CD4-positive, alpha-beta T cell (primary cell): ENCODE measurements around the gene LAMA3. TPM values are rescaled to one million over a fixed set of nuclear protein-coding genes. Genes with fewer than 3 reads are reported as not detected.

Experiments
- ATAC-seq: fragments of 200-7000 bp; cut with Tn5 transposase; one replicate; pipeline ENCODE4 v1.10.0; 2022; ENCODE audit warnings: mild to moderate bottlenecking; ENCODE audit not compliant: poor library complexity
- CTCF ChIA-PET: fragments of 350-600 bp; sonication (Branson Sonifier 250); formaldehyde crosslinking; loops from one replicate; lab custom pipeline; 2021; ENCODE audit warnings: antibody characterized with exemption, inconsistent platforms; lab: Charles Lee
- POLR2A ChIA-PET: fragments of 350-600 bp; sonication (Branson Sonifier 250); formaldehyde crosslinking; loops from one replicate; lab custom pipeline; 2021; ENCODE audit warnings: antibody characterized with exemption, inconsistent platforms; lab: Charles Lee
- DNase-seq, 14 experiments: peaks; one replicate each; pipeline ENCODE4 v3.0.0-alpha.2; 2013 to 2020; ENCODE audit warnings: mixed read lengths in 2 of 14
- H3K27ac ChIP-seq, 2 donors: one replicate each; pipeline versions ENCODE4 v1.5.1 to v1.7.0; 2013; ENCODE audit warnings: low read length in 2 of 2, low read depth in 1 of 2, mild to moderate bottlenecking in 1 of 2
- H3K27me3 ChIP-seq, 2 experiments: 1 replicate in 1 of 2; 2 replicates in 1 of 2; pipeline versions ENCODE4 v1.6.1 to v1.7.0; 2013; ENCODE audit warnings: low read length in 2 of 2, control low read depth in 1 of 2, mild to moderate bottlenecking in 1 of 2, moderate library complexity in 1 of 2; ENCODE audit not compliant: insufficient read depth in 2 of 2, control insufficient read depth in 1 of 2
- H3K36me3 ChIP-seq: one replicate; pipeline ENCODE4 v1.6.1; 2013; ENCODE audit warnings: low read length, control low read depth; ENCODE audit not compliant: insufficient read depth
- H3K4me1 ChIP-seq: one replicate; pipeline ENCODE4 v1.6.1; 2013; ENCODE audit warnings: low read length, control low read depth; ENCODE audit not compliant: insufficient read depth
- H3K4me3 ChIP-seq: one replicate; pipeline ENCODE4 v1.5.1; 2013; ENCODE audit warnings: mild to moderate bottlenecking, low read length, moderate library complexity
- H3K9me3 ChIP-seq, 2 experiments: 1 replicate in 1 of 2; 2 replicates in 1 of 2; pipeline versions ENCODE4 v1.6.1 to v1.7.0; 2013; ENCODE audit warnings: low read length in 2 of 2, mild to moderate bottlenecking in 2 of 2, control low read depth in 1 of 2, moderate library complexity in 1 of 2; ENCODE audit not compliant: control insufficient read depth in 1 of 2, insufficient read depth in 1 of 2
- H3K27ac Mint-ChIP-seq: one replicate; pipeline ENCODE4 v1.8.0; 2020; ENCODE audit warnings: mixed read lengths
- H3K27me3 Mint-ChIP-seq: one replicate; pipeline ENCODE4 v1.8.0; 2021; ENCODE audit warnings: mixed read lengths
- H3K36me3 Mint-ChIP-seq: one replicate; pipeline ENCODE4 v1.8.0; 2021; ENCODE audit warnings: low read depth, mixed read lengths
- H3K4me1 Mint-ChIP-seq: one replicate; pipeline ENCODE4 v1.8.0; 2021; ENCODE audit warnings: low read depth, mixed read lengths
- H3K4me3 Mint-ChIP-seq: one replicate; pipeline ENCODE4 v1.8.0; 2020; ENCODE audit warnings: mild to moderate bottlenecking, mixed read lengths
- H3K9me3 Mint-ChIP-seq: one replicate; pipeline ENCODE4 v1.8.0; 2020; ENCODE audit warnings: mixed read lengths
- intact Hi-C, 2 experiments: fragments of 100-400 bp; cut with DNase I in 1 of 2; cut with micrococcal nuclease in 1 of 2; formaldehyde crosslinking; loops; one replicate each; pipeline versions ENCODE4 v1.15.1 to v1.9.0; 2023 to 2025; cut with DNase I, micrococcal nuclease
- total RNA-seq, 174 experiments: library from RNA in 2 of 174; stranded (reverse) in 2 of 174; gene quantifications; one replicate each; pipeline ENCODE4 v1.2.3 and lab custom pipeline; 2021 to 2026
- TF ChIP-seq, protein P1 (sequence below): fragments of 200-600 bp; IDR thresholded peaks from one replicate; pipeline ENCODE4 v1.8.0; 2022; ENCODE audit warnings: antibody characterized with exemption, mild to moderate bottlenecking

LAMA3 gene
- total RNA-seq, 2 experiments from 2014 or later = 0.19 TPM; not detected in 1

- POLR2A ChIA-PET = no interaction called here
- Histone ChIP-seq H3K4me1 (no peaks in the 10 kb centered on the region), H3K36me3 (no peaks in the 10 kb centered on the region), H3K4me3 (no peak overlapping the region), H3K9me3 (no peaks in the 10 kb centered on the region), H3K27ac (no peak overlapping the region), H3K27me3 (no peaks in the 10 kb centered on the region)
- TF ChIP-seq, protein P1, sequence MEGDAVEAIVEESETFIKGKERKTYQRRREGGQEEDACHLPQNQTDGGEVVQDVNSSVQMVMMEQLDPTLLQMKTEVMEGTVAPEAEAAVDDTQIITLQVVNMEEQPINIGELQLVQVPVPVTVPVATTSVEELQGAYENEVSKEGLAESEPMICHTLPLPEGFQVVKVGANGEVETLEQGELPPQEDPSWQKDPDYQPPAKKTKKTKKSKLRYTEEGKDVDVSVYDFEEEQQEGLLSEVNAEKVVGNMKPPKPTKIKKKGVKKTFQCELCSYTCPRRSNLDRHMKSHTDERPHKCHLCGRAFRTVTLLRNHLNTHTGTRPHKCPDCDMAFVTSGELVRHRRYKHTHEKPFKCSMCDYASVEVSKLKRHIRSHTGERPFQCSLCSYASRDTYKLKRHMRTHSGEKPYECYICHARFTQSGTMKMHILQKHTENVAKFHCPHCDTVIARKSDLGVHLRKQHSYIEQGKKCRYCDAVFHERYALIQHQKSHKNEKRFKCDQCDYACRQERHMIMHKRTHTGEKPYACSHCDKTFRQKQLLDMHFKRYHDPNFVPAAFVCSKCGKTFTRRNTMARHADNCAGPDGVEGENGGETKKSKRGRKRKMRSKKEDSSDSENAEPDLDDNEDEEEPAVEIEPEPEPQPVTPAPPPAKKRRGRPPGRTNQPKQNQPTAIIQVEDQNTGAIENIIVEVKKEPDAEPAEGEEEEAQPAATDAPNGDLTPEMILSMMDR = no peak
- DNase-seq (no peak), ATAC-seq (no peak)
- no peaks in the 10 kb centered on the region for H3K4me1 Mint-ChIP-seq
- intact Hi-C loops = no loop called here
- H3K27ac Mint-ChIP-seq = no peak overlapping the region
- H3K36me3 Mint-ChIP-seq = no peaks in the 10 kb centered on the region
- no peaks in the 10 kb centered on the region for H3K9me3 Mint-ChIP-seq
- CTCF ChIA-PET = no interaction called here
- no peak overlapping the region for H3K4me3 Mint-ChIP-seq
- peaks cover 4% of the 10 kb centered on the region for H3K27me3 Mint-ChIP-seq
Observed at GRCh38 chr18:23722646-23723045, 33.4 kb downstream of the LAMA3 start.

DNA sequence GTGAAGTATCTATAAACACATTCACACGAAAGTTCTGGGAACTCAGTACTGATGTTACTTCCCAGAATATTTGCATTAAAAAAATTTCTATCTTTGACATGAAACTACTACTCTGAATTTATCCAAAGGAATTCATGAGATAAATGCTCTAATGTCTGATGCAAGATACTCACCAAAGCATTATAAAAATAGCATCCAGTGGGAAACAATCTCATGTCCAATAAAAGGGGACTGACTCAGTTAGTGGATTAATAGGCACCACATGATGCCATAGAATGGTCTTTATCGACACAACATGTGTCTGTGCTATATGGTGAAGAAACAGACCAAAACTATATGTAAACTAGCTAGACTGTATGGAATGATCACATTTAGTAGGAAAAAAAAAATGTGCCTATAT lies 33.9 kb downstream of the LAMA3 start:
- no peaks in the 10 kb centered on the region for H3K27me3 ChIP-seq
- intact Hi-C loops = no loop called here
- H3K4me1 ChIP-seq = no peaks in the 10 kb centered on the region
- peaks cover 4% of the 10 kb centered on the region for H3K27me3 Mint-ChIP-seq
- ChIA-PET POLR2A (no interaction called here), CTCF (no interaction called here)
- DNase-seq (no peak), ATAC-seq (no peak)
- H3K4me3 Mint-ChIP-seq = no peak overlapping the region
- H3K27ac ChIP-seq = no peak overlapping the region
- no peaks in the 10 kb centered on the region for H3K4me1 Mint-ChIP-seq
- TF ChIP-seq, protein P1 = no peak
- no peaks in the 10 kb centered on the region for H3K36me3 ChIP-seq
- no peaks in the 10 kb centered on the region for H3K9me3 Mint-ChIP-seq
- H3K36me3 Mint-ChIP-seq = no peaks in the 10 kb centered on the region
- H3K27ac Mint-ChIP-seq = no peak overlapping the region
- no peaks in the 10 kb centered on the region for H3K9me3 ChIP-seq
- H3K4me3 ChIP-seq = no peak overlapping the region

GRCh38 chr18:23724681-23725080 lies 35.4 kb downstream of the LAMA3 start:
- Mint-ChIP-seq H3K4me1 (no peaks in the 10 kb centered on the region), H3K27me3 (peaks cover 4% of the 10 kb centered on the region), H3K27ac (no peak overlapping the region), H3K9me3 (no peaks in the 10 kb centered on the region), H3K36me3 (no peaks in the 10 kb centered on the region), H3K4me3 (no peak overlapping the region)
- ChIA-PET POLR2A (no interaction called here), CTCF (no interaction called here)
- Histone ChIP-seq H3K27ac (no peak overlapping the region), H3K4me1 (no peaks in the 10 kb centered on the region), H3K9me3 (no peaks in the 10 kb centered on the region), H3K36me3 (no peaks in the 10 kb centered on the region), H3K27me3 (no peaks in the 10 kb centered on the region), H3K4me3 (no peak overlapping the region)
- ATAC-seq (no peak), DNase-seq (no peak)
- TF ChIP-seq, protein P1 = no peak
- intact Hi-C loops = no loop called here
